Measurements from ENCODE around the gene NPEPPS. TPM values are rescaled to one million over a fixed set of nuclear protein-coding genes. Genes with fewer than 3 reads are reported as not detected.
A peak's percentile ranks its signal among the peaks of the same experiment; 100 is the strongest.
"Not testable (repeated sequence)": the region's sequence is repeated elsewhere in the genome, so short reads cannot be mapped to it uniquely, and the experiment has no call there.

Gene NPEPPS, protein sequence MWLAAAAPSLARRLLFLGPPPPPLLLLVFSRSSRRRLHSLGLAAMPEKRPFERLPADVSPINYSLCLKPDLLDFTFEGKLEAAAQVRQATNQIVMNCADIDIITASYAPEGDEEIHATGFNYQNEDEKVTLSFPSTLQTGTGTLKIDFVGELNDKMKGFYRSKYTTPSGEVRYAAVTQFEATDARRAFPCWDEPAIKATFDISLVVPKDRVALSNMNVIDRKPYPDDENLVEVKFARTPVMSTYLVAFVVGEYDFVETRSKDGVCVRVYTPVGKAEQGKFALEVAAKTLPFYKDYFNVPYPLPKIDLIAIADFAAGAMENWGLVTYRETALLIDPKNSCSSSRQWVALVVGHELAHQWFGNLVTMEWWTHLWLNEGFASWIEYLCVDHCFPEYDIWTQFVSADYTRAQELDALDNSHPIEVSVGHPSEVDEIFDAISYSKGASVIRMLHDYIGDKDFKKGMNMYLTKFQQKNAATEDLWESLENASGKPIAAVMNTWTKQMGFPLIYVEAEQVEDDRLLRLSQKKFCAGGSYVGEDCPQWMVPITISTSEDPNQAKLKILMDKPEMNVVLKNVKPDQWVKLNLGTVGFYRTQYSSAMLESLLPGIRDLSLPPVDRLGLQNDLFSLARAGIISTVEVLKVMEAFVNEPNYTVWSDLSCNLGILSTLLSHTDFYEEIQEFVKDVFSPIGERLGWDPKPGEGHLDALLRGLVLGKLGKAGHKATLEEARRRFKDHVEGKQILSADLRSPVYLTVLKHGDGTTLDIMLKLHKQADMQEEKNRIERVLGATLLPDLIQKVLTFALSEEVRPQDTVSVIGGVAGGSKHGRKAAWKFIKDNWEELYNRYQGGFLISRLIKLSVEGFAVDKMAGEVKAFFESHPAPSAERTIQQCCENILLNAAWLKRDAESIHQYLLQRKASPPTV
- 88.3 and 89.5 TPM in 2 replicates for polyA plus RNA-seq (2013)

DNA sequence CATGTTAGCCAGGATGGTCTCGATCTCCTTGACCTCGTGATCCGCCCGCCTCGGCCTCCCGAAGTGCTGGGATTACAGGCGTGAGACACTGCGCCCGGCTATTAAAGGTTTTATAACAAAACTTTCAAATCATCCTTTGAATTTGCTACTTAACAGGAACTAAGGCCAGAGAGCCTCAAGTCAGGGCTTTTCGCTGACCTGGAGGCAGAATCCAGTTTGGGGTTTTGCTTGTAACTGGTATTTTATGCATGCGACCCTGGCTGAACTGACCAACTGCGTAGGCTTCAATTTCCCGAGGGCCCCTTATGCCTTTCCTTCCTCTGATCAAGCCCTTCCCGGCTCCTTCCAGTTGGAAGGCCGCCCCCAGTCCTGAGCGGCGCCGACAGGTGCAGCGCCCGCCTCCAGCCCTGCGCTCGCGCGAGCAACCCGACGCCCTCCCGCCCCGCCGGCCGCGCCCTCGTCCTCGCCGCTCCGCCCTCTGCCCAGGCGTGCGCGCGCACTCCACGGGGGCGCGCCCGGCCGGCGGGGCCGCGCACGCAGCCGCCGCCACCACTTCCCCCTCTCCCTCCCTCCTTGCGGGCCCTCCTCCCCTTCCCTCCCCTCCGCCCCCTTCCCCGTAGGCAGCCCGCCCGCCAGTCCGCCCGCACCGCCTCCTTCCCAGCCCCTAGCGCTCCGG lies at the start of gene NPEPPS:
Gene NPEPPS, plus strand, starts transcription at position 552 of the 676 bp plus-strand sequence. CDS start 193 bp downstream, outside the sequence.
- peak; percentile 73 to 84 for DNase-seq
- not testable (repeated sequence) for H3K4me1 ChIP-seq (ENCODE audit: control insufficient read depth in 1 of 2, insufficient read depth in 2 of 2, low read length in 2 of 2)
- H3K14ac ChIP-seq (ENCODE audit: low read length), result peak within 1 kb of the TSS; percentile 74

DNA sequence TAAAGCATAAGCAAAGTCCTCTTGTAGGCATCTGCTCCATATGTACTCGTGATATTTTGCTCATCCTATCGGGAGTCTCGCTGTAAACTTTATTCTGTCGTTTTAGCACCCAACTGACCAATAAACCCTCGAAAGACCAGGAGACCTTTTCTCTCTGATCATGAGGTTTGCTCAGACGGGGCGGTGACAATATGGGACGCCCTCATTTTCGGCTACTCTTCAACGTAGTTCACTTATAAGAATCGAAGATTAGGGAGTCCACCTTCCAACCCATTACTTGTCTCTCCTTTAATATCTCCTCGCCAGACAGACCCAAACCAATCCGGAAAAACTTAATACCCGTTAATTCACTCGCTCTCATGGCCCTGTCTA lies 39.1 kb upstream of the NPEPPS start:
- Histone ChIP-seq H3K4ac (ENCODE audit: low read depth, low read length) (peak overlapping the region; percentile 79), H4K8ac (ENCODE audit: low read depth, low read length) (peak overlapping the region; percentile 91), H3K4me2 (ENCODE audit: low read length) (peak overlapping the region; percentile 51), H2AK5ac (ENCODE audit: low read length) (peak overlapping the region; percentile 54), H3K4me3 (ENCODE audit: low read depth, low read length) (peak overlapping the region; percentile 87), H4K91ac (ENCODE audit: low read depth, low read length) (peak overlapping the region; percentile 68)
- H3K79me1 ChIP-seq (ENCODE audit: low read length); H3K9me3 ChIP-seq (ENCODE audit: insufficient read depth, low read depth, low read length); H3K4me1 ChIP-seq (ENCODE audit: control insufficient read depth in 1 of 2, insufficient read depth in 2 of 2, low read length in 2 of 2); H2BK5ac ChIP-seq (ENCODE audit: low read depth, low read length, poor library complexity); H3K36me3 ChIP-seq (ENCODE audit: control insufficient read depth in 1 of 2, insufficient read depth in 2 of 2, low read length in 2 of 2); H3K9ac ChIP-seq (ENCODE audit: low read length); H3K14ac ChIP-seq (ENCODE audit: low read length); H2AFZ ChIP-seq (ENCODE audit: insufficient read depth, low read length, poor library complexity); H3K18ac ChIP-seq (ENCODE audit: low read length); H4K12ac ChIP-seq (ENCODE audit: low read depth, low read length); H2BK120ac ChIP-seq (ENCODE audit: insufficient read depth, low read length, poor library complexity); H2BK12ac ChIP-seq (ENCODE audit: low read length); DNase-seq; H3K23ac ChIP-seq (ENCODE audit: low read length); H3K27me3 ChIP-seq (ENCODE audit: insufficient read depth, low read length); H3K27ac ChIP-seq (ENCODE audit: low read depth, low read length); H3K79me2 ChIP-seq (ENCODE audit: control insufficient read depth, insufficient read depth, low read length, poor library complexity): not testable (repeated sequence)
- WGBS (ENCODE audit: extremely low coverage, insufficient coverage, insufficient read length), result no CpG with 5 or more reads among the region's 15 CpGs

More for the DNA sequence above, at the start of gene NPEPPS:
- H3K27me3 ChIP-seq (ENCODE audit: insufficient read depth, low read length); H3K79me1 ChIP-seq (ENCODE audit: low read length); H3K23ac ChIP-seq (ENCODE audit: low read length); H3K9me3 ChIP-seq (ENCODE audit: insufficient read depth, low read depth, low read length); H3K79me2 ChIP-seq (ENCODE audit: control insufficient read depth, insufficient read depth, low read length, poor library complexity); H4K12ac ChIP-seq (ENCODE audit: low read depth, low read length); H3K36me3 ChIP-seq (ENCODE audit: control insufficient read depth in 1 of 2, insufficient read depth in 2 of 2, low read length in 2 of 2); H2BK120ac ChIP-seq (ENCODE audit: insufficient read depth, low read length, poor library complexity); H2BK12ac ChIP-seq (ENCODE audit: low read length); H3K4ac ChIP-seq (ENCODE audit: low read depth, low read length): not testable (repeated sequence)
- H2AK5ac ChIP-seq (ENCODE audit: low read length), result peak within 1 kb of the TSS; percentile 93
- H3K4me3 ChIP-seq (ENCODE audit: low read depth, low read length), result peak within 1 kb of the TSS; percentile 76
- H3K9ac ChIP-seq (ENCODE audit: low read length), result peak within 1 kb of the TSS; percentile 15
- peak within 1 kb of the TSS; percentile 88 for H2AFZ ChIP-seq (ENCODE audit: insufficient read depth, low read length, poor library complexity)
- peak within 1 kb of the TSS; percentile 82 for H2BK5ac ChIP-seq (ENCODE audit: low read depth, low read length, poor library complexity)
- peak within 1 kb of the TSS; percentile 92 for H3K18ac ChIP-seq (ENCODE audit: low read length)
- peak within 1 kb of the TSS; percentile 68 for H3K4me2 ChIP-seq (ENCODE audit: low read length)
- WGBS (ENCODE audit: extremely low coverage, insufficient coverage, insufficient read length), result no CpG with 5 or more reads among the region's 60 CpGs
- H3K27ac ChIP-seq (ENCODE audit: low read depth, low read length), result peak within 1 kb of the TSS; percentile 31
- peak within 1 kb of the TSS; percentile 55 for H4K91ac ChIP-seq (ENCODE audit: low read depth, low read length)
- peak within 1 kb of the TSS; percentile 32 for H4K8ac ChIP-seq (ENCODE audit: low read depth, low read length)

DNA sequence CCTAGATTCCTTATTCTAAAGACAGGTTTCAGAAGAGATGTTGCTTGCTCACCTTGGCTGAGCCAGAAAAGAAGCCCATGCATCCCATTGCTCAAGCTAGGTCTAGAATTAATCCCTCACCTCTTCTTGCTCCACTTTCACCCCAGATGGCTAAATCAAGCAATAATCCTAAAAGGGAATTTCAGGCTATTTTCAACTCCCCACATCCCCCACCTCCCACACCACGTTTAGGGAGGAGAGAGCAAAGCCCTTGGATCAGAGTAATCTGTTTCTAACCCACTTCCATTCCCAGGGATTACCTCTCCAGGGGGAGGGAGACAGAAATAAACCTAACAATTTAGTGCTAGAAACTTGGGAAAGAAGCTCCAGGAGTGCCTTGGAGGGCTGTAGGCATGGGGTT lies 31.8 kb upstream of the NPEPPS start:
- not testable (repeated sequence) for H4K91ac ChIP-seq (ENCODE audit: low read depth, low read length); H3K18ac ChIP-seq (ENCODE audit: low read length); H3K9me3 ChIP-seq (ENCODE audit: insufficient read depth, low read depth, low read length); DNase-seq; H2BK12ac ChIP-seq (ENCODE audit: low read length); H3K4me1 ChIP-seq (ENCODE audit: control insufficient read depth in 1 of 2, insufficient read depth in 2 of 2, low read length in 2 of 2); H3K27me3 ChIP-seq (ENCODE audit: insufficient read depth, low read length); H3K36me3 ChIP-seq (ENCODE audit: control insufficient read depth in 1 of 2, insufficient read depth in 2 of 2, low read length in 2 of 2); H3K4me3 ChIP-seq (ENCODE audit: low read depth, low read length); H2BK5ac ChIP-seq (ENCODE audit: low read depth, low read length, poor library complexity); H2AK5ac ChIP-seq (ENCODE audit: low read length); H3K4ac ChIP-seq (ENCODE audit: low read depth, low read length); H2BK120ac ChIP-seq (ENCODE audit: insufficient read depth, low read length, poor library complexity); H4K8ac ChIP-seq (ENCODE audit: low read depth, low read length); H3K4me2 ChIP-seq (ENCODE audit: low read length); H3K79me2 ChIP-seq (ENCODE audit: control insufficient read depth, insufficient read depth, low read length, poor library complexity); H3K14ac ChIP-seq (ENCODE audit: low read length); H3K79me1 ChIP-seq (ENCODE audit: low read length); H4K12ac ChIP-seq (ENCODE audit: low read depth, low read length); H3K9ac ChIP-seq (ENCODE audit: low read length); H3K27ac ChIP-seq (ENCODE audit: low read depth, low read length); H2AFZ ChIP-seq (ENCODE audit: insufficient read depth, low read length, poor library complexity); H3K23ac ChIP-seq (ENCODE audit: low read length)
- WGBS (ENCODE audit: extremely low coverage, insufficient coverage, insufficient read length), result no CpG with 5 or more reads among the region's 1 CpG

DNA sequence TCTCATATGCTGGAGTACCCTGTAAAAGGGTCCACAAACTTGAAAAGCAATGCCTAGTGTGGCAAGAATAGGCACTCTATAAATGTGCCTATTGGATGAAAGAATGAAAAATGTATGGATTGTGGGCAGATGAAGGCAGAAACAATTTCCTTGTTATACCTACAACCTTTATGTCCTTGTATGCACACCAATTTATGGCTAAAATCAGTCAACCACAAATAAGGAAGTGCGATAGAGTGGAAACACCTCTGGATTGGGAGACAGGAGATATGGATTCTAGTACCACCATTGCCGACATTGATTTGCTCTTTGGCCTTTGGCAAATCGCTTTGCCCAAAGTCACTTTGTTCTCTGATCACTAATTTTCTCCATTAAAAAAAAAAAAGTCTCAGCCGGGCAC lies 31.4 kb upstream of the NPEPPS start:
- H2BK12ac ChIP-seq (ENCODE audit: low read length); H3K9me3 ChIP-seq (ENCODE audit: insufficient read depth, low read depth, low read length); H2BK5ac ChIP-seq (ENCODE audit: low read depth, low read length, poor library complexity); H3K14ac ChIP-seq (ENCODE audit: low read length); H3K36me3 ChIP-seq (ENCODE audit: control insufficient read depth in 1 of 2, insufficient read depth in 2 of 2, low read length in 2 of 2); H3K9ac ChIP-seq (ENCODE audit: low read length); H4K12ac ChIP-seq (ENCODE audit: low read depth, low read length); H2AFZ ChIP-seq (ENCODE audit: insufficient read depth, low read length, poor library complexity); H3K4me3 ChIP-seq (ENCODE audit: low read depth, low read length); H3K18ac ChIP-seq (ENCODE audit: low read length); H3K23ac ChIP-seq (ENCODE audit: low read length); H3K4ac ChIP-seq (ENCODE audit: low read depth, low read length); H3K4me2 ChIP-seq (ENCODE audit: low read length); H4K91ac ChIP-seq (ENCODE audit: low read depth, low read length); H3K4me1 ChIP-seq (ENCODE audit: control insufficient read depth in 1 of 2, insufficient read depth in 2 of 2, low read length in 2 of 2); H2BK120ac ChIP-seq (ENCODE audit: insufficient read depth, low read length, poor library complexity); H3K79me2 ChIP-seq (ENCODE audit: control insufficient read depth, insufficient read depth, low read length, poor library complexity); H3K27me3 ChIP-seq (ENCODE audit: insufficient read depth, low read length); H4K8ac ChIP-seq (ENCODE audit: low read depth, low read length); DNase-seq; H2AK5ac ChIP-seq (ENCODE audit: low read length); H3K27ac ChIP-seq (ENCODE audit: low read depth, low read length); H3K79me1 ChIP-seq (ENCODE audit: low read length): not testable (repeated sequence)
- WGBS (ENCODE audit: extremely low coverage, insufficient coverage, insufficient read length), result no CpG with 5 or more reads among the region's 4 CpGs

Data from trophoblast cell (in vitro differentiated cells and primary cell).